Cardiac muscle cell (in vitro differentiated cells and primary cell): ENCODE data around the gene CNOT8. TPM values are rescaled to one million over a fixed set of nuclear protein-coding genes. Genes with fewer than 3 reads are reported as not detected.
A peak's percentile ranks its signal among the peaks of the same experiment; 100 is the strongest.

Source experiments
- DNase-seq, 2 donors: peaks; one replicate each; pipeline versions ENCODE4 v3.0.0 to v3.0.0-alpha.2; 2010 to 2017; ENCODE audit warnings: low read depth in 1 of 2, low spot score in 1 of 2
- H3K27ac ChIP-seq: fragments of 200-600 bp; sonication (generic); 2 replicates; pipeline ENCODE4 v1.5.1; 2016
- H3K27me3 ChIP-seq: fragments of 200-600 bp; sonication (generic); 2 replicates; pipeline ENCODE4 v1.6.0; 2016; ENCODE audit warnings: control low read depth
- H3K36me3 ChIP-seq: fragments of 200-600 bp; sonication (generic); 2 replicates; pipeline ENCODE4 v1.5.1; 2016; ENCODE audit warnings: control low read depth
- H3K4me1 ChIP-seq: fragments of 200-600 bp; sonication (generic); 2 replicates; pipeline ENCODE4 v1.8.1; 2017; ENCODE audit warnings: low read depth, mild to moderate bottlenecking, mixed run types
- H3K4me3 ChIP-seq: fragments of 200-600 bp; sonication (generic); 2 replicates; pipeline ENCODE4 v1.5.1; 2016; ENCODE audit warnings: mild to moderate bottlenecking
- H3K9me3 ChIP-seq: fragments of 200-600 bp; sonication (generic); 2 replicates; pipeline ENCODE4 v1.5.1; 2017; ENCODE audit warnings: low read depth, mild to moderate bottlenecking, control low read depth
- CTCF ChIP-seq: IDR thresholded peaks from 2 replicates; pipeline ENCODE4 v1.5.1; 2012; ENCODE audit warnings: low read depth, mild to moderate bottlenecking, low read length
- polyA plus RNA-seq: library from polyadenylated mRNA; unstranded; fragments of >200 nt; fragmentation: Nextera tagmentation; extraction: Ambion mirVana; gene quantifications from 2 replicates; pipeline ENCODE4 v1.2.1, GENCODE V29; 2016
- total RNA-seq: library from RNA; depleted of rRNA; stranded (reverse); fragments of >200 nt; gene quantifications from 2 replicates; pipeline ENCODE4 v1.2.3, GENCODE V29; 2016

CNOT8 gene
- total RNA-seq, result 45.2 and 55.7 TPM in 2 replicates
- polyA plus RNA-seq, result 37.2 and 45.6 TPM in 2 replicates

GRCh38 chr5:154858297-154858971, at the start of gene CNOT8:
Gene CNOT8 (plus strand): TSS chr5:154858627. CDS start chr5:154863279, 4,652 bp downstream.
- no peaks in the 10 kb centered on the region for H3K36me3 ChIP-seq
- H3K9me3 ChIP-seq, result no peaks in the 10 kb centered on the region
- DNase-seq, result peak; percentile 99
- peak within 1 kb of the TSS; percentile 83 for H3K4me3 ChIP-seq
- no peaks in the 10 kb centered on the region for H3K27me3 ChIP-seq
- H3K4me1 ChIP-seq, result peaks cover 6% of the 10 kb centered on the region
- peak within 1 kb of the TSS; percentile 97 for H3K27ac ChIP-seq
- TF ChIP-seq CTCF, result peak; percentile 12

- TF ChIP-seq CTCF, result no peak
- DNase-seq, result no peak
- Histone ChIP-seq H3K4me1 (no peaks in the 10 kb centered on the region), H3K27me3 (no peaks in the 10 kb centered on the region), H3K9me3 (no peaks in the 10 kb centered on the region), H3K36me3 (peaks cover 56% of the 10 kb centered on the region), H3K4me3 (no peak overlapping the region), H3K27ac (peak overlapping the region; percentile 50)
Measured at GRCh38 chr5:154811239-154811638, 47.2 kb upstream of the CNOT8 start.

GRCh38 chr5:154811653-154812465, 46.6 kb upstream of the CNOT8 start:
- H3K27me3 ChIP-seq, result no peaks in the 10 kb centered on the region
- no peaks in the 10 kb centered on the region for H3K4me1 ChIP-seq
- H3K4me3 ChIP-seq, result no peak overlapping the region
- TF ChIP-seq CTCF, result peak; percentile 92
- H3K27ac ChIP-seq, result no peak overlapping the region
- peak; percentile 39 to 80 for DNase-seq
- peaks cover 51% of the 10 kb centered on the region for H3K36me3 ChIP-seq
- no peaks in the 10 kb centered on the region for H3K9me3 ChIP-seq

GRCh38 chr5:154813158-154813557, 45.3 kb upstream of the CNOT8 start:
- Histone ChIP-seq H3K36me3 (peaks cover 48% of the 10 kb centered on the region), H3K27me3 (no peaks in the 10 kb centered on the region), H3K4me3 (no peak overlapping the region), H3K4me1 (no peaks in the 10 kb centered on the region), H3K27ac (no peak overlapping the region), H3K9me3 (no peaks in the 10 kb centered on the region)
- DNase-seq, result no peak
- no peak for TF ChIP-seq CTCF

- DNase-seq, result no peak
- Histone ChIP-seq H3K9me3 (no peaks in the 10 kb centered on the region), H3K4me1 (no peaks in the 10 kb centered on the region), H3K27me3 (no peaks in the 10 kb centered on the region), H3K36me3 (peaks cover 47% of the 10 kb centered on the region), H3K4me3 (no peak overlapping the region), H3K27ac (no peak overlapping the region)
- no peak for TF ChIP-seq CTCF
Measured at GRCh38 chr5:154813736-154814135, 44.7 kb upstream of the CNOT8 start.
